GM18502 (cell line): ENCODE measurements around the gene XPO4.
"Not testable (repeated sequence)": the region's sequence is repeated elsewhere in the genome, so short reads cannot be mapped to it uniquely, and the experiment has no call there.

Experiments used
- ATAC-seq: cut with Tn5 transposase; IDR thresholded peaks from one replicate; pipeline ENCODE4 v1.9.1; 2021; ENCODE audit warnings: mild to moderate bottlenecking; ENCODE audit not compliant: unreplicated experiment, poor library complexity

Gene XPO4

GRCh38 chr13:20902438-20903163, at the start of gene XPO4:
Gene XPO4, minus strand, starts transcription at chr13:20902746. Its CDS starts 8 bp downstream, at chr13:20902738.
- peak; percentile 95 for ATAC-seq

- not testable (repeated sequence) for ATAC-seq
Observed at GRCh38 chr13:20948001-20948400, 45.5 kb upstream of the XPO4 start.

- ATAC-seq = no peak
Observed at GRCh38 chr13:20945952-20946383, 43.4 kb upstream of the XPO4 start.

GRCh38 chr13:20942938-20943559, 40.5 kb upstream of the XPO4 start:
- no peak for ATAC-seq

GRCh38 chr13:20940511-20940910, 38.0 kb upstream of the XPO4 start:
- not testable (repeated sequence) for ATAC-seq

- ATAC-seq = no peak
Observed at GRCh38 chr13:20940083-20940482, 37.5 kb upstream of the XPO4 start.

- no peak for ATAC-seq
Observed at GRCh38 chr13:20939662-20940061, 37.1 kb upstream of the XPO4 start.

- no peak for ATAC-seq
Observed at GRCh38 chr13:20938302-20938701, 35.8 kb upstream of the XPO4 start.

- no peak for ATAC-seq
Observed at GRCh38 chr13:20927596-20928257, 25.2 kb upstream of the XPO4 start.

- ATAC-seq = not testable (repeated sequence)
Observed at GRCh38 chr13:20925395-20925790, 22.8 kb upstream of the XPO4 start.

- no peak for ATAC-seq
Observed at GRCh38 chr13:20924758-20925394, 22.3 kb upstream of the XPO4 start.

GRCh38 chr13:20923272-20923671, 20.7 kb upstream of the XPO4 start:
- no peak for ATAC-seq

GRCh38 chr13:20921572-20921971, 19.0 kb upstream of the XPO4 start:
- no peak for ATAC-seq

- ATAC-seq = not testable (repeated sequence)
Observed at GRCh38 chr13:20915676-20916075, 13.1 kb upstream of the XPO4 start.

- no peak for ATAC-seq
Observed at GRCh38 chr13:20911037-20911436, 8.5 kb upstream of the XPO4 start.

GRCh38 chr13:20908714-20909497, 6.4 kb upstream of the XPO4 start:
- ATAC-seq = no peak

- no peak for ATAC-seq
Observed at GRCh38 chr13:20904908-20905307, 2.4 kb upstream of the XPO4 start.

GRCh38 chr13:20903164-20903475, 574 bp upstream of the XPO4 start:
- ATAC-seq = no peak

GRCh38 chr13:20901668-20902437, 693 bp downstream of the XPO4 start:
- ATAC-seq = peak; percentile 36

- ATAC-seq = no peak
Observed at GRCh38 chr13:20894245-20894644, 8.3 kb downstream of the XPO4 start.
